Stimulated activated naive B cell treated with anti-CD40 and anti-IgM and Interleukin-4, amounts not matched to agents 10 μg/mL and 1 μg/mL and 100 μg/mL, for 72 hours (primary cell): ENCODE measurements around the gene OLAH.

Experiments
- ATAC-seq, 2 donors: fragments of 150-1000 bp; cut with Tn5 transposase; replicated peaks; 2 replicates each; pipeline ENCODE4 v1.10.0; 2021; ENCODE audit warnings: moderate library complexity in 1 of 2
- DNase-seq: peaks from one replicate; pipeline ENCODE4 v3.0.0; 2021
- H3K27ac Mint-ChIP-seq: one replicate; pipeline ENCODE4 v1.8.0; 2022; ENCODE audit warnings: mild to moderate bottlenecking, mixed read lengths
- H3K27me3 Mint-ChIP-seq, 2 donors: one replicate each; pipeline ENCODE4 v1.8.0; 2022; ENCODE audit warnings: mixed read lengths in 2 of 2
- H3K36me3 Mint-ChIP-seq, 2 donors: one replicate each; pipeline ENCODE4 v1.8.0; 2022; ENCODE audit warnings: mixed read lengths in 2 of 2, mild to moderate bottlenecking in 1 of 2
- H3K4me1 Mint-ChIP-seq, 2 donors: one replicate each; pipeline ENCODE4 v1.8.0; 2022; ENCODE audit warnings: mixed read lengths in 2 of 2, mild to moderate bottlenecking in 1 of 2
- H3K4me3 Mint-ChIP-seq, 2 donors: one replicate each; pipeline ENCODE4 v1.8.0; 2022; ENCODE audit warnings: mild to moderate bottlenecking in 2 of 2, mixed read lengths in 2 of 2, moderate library complexity in 1 of 2
- H3K9me3 Mint-ChIP-seq, 2 donors: one replicate each; pipeline ENCODE4 v1.8.0; 2022; ENCODE audit warnings: mixed read lengths in 2 of 2, mild to moderate bottlenecking in 1 of 2

Gene OLAH

DNA sequence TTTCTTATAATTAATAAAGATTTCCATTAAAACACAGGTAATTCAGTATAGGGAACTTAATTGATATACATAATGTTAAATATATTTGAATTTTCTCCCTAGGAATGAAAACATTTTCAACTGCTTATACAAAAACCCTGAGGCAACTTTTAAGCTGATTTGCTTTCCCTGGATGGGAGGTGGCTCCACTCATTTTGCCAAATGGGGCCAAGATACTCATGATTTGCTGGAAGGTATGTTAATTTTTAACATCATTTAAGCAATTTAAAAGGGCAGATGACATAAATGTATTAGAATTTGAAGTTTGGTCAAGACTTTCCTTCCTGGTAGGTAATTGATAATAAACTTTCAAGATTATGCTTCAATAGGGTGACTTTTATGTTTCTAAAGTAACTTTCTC is 5.8 kb downstream of the OLAH start:
- Mint-ChIP-seq H3K4me3 (no peak overlapping the region), H3K36me3 (no peaks in the 10 kb centered on the region), H3K27ac (no peak overlapping the region), H3K4me1 (peaks cover 2 to 11% of the 10 kb centered on the region in 2 donors), H3K27me3 (peaks cover 5 to 14% of the 10 kb centered on the region in 2 donors), H3K9me3 (no peaks in the 10 kb centered on the region)
- DNase-seq, result no peak
- no peak for ATAC-seq

DNA sequence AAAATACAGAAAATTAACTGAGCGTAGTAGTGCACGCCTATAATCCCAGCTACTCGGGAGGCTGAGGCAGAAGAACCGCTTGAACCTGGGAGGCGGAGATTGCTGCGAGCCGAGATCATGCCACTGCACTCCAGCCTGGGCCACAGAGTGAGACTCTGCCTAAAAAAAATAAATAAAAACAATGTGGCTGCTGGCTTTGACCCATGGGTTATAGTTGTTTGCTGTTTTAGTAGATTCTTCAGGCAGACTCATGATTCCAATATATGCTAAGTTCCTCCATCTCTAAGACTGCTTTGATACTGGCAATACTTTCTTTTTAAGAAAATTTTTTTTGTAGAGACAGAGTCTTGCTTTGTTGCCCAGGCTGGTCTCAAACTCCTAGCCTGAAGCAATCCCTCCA is 8.4 kb downstream of the OLAH start:
- Mint-ChIP-seq H3K4me3 (no peak overlapping the region), H3K36me3 (no peaks in the 10 kb centered on the region), H3K27ac (no peak overlapping the region), H3K4me1 (peaks cover 0 to 2% of the 10 kb centered on the region in 2 donors), H3K27me3 (peaks cover 7 to 19% of the 10 kb centered on the region in 2 donors), H3K9me3 (no peaks in the 10 kb centered on the region)
- ATAC-seq, result no peak
- DNase-seq, result no peak

DNA sequence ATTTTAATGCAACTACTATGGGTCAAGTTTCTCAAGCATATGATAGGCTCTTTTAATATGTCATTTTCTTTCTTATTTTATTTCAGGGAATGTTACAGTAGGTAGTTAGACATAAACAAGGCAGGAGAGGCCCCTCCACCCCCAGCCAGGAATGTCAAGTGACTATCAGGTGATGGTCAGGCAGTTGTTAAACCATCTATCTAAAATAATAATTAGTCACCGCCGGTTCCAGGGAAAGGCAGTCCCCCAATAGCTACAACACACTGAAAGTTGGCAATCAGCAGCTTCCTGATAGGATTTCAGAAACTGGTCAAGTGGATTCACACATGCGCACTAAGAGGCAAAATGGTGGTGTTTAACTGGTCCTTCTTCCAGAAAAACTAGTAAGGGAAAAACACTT is 9.3 kb downstream of the OLAH start:
- ATAC-seq, result no peak
- Mint-ChIP-seq H3K4me3 (no peak overlapping the region), H3K9me3 (no peaks in the 10 kb centered on the region)

DNA sequence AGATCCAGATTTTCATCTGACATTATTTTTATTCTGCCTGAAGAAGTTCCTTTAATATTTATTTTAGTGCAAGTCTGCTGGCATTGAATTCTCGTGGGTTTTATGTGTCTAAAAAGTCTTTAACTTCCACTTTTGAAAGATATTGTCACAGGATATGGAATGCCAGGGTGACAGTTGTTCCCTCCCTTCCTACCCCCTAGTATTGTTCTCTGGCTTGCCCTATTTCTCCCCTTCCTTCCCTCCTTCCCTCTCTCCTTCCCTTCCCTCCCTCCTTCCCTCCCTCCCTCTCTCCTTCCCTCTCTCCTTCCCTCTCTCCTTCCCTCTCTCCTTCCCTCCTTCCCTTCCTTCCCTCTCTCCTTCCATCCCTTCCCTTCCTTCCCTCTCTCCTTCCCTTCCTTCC is 14.9 kb downstream of the OLAH start:
- Mint-ChIP-seq H3K4me1 (no peaks in the 10 kb centered on the region), H3K27ac (no peak overlapping the region), H3K9me3 (peaks cover 8 to 10% of the 10 kb centered on the region in 2 donors), H3K36me3 (peaks cover 4 to 13% of the 10 kb centered on the region in 2 donors), H3K4me3 (no peak overlapping the region), H3K27me3 (peaks cover 18 to 30% of the 10 kb centered on the region in 2 donors)
- no peak for DNase-seq
- ATAC-seq, result no peak

More for the DNA sequence above, 9.3 kb downstream of the OLAH start:
- no peaks in the 10 kb centered on the region for H3K36me3 Mint-ChIP-seq
- H3K4me1 Mint-ChIP-seq, result peaks cover 0 to 2% of the 10 kb centered on the region in 2 donors
- DNase-seq, result no peak
- H3K27ac Mint-ChIP-seq, result no peak overlapping the region
- H3K27me3 Mint-ChIP-seq, result peaks cover 8 to 14% of the 10 kb centered on the region in 2 donors

DNA sequence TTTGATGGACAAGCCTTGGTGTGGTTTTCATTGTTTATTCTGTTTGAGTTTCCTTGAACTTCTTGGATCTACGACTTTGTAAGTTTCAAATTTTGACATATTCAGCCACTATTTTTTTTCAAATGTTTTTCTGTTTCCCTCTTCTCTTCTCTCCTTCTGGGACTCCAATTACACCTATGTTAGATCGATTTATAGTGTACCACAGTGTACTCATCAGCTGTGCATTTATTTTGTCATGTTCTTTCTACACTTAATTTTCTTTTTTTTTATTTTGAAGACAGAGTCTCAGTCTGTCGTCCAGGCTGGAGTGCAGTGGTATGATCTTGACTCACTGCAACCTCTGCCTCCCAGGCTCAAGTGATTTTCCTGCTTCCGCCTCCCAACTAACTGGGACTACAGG is 16.2 kb downstream of the OLAH start:
- DNase-seq (no peak), ATAC-seq (no peak)
- Mint-ChIP-seq H3K9me3 (peaks cover 10% of the 10 kb centered on the region in 2 donors), H3K4me3 (no peak overlapping the region), H3K36me3 (peaks cover 4 to 13% of the 10 kb centered on the region in 2 donors), H3K4me1 (no peaks in the 10 kb centered on the region), H3K27ac (no peak overlapping the region), H3K27me3 (peaks cover 22 to 37% of the 10 kb centered on the region in 2 donors)

DNA sequence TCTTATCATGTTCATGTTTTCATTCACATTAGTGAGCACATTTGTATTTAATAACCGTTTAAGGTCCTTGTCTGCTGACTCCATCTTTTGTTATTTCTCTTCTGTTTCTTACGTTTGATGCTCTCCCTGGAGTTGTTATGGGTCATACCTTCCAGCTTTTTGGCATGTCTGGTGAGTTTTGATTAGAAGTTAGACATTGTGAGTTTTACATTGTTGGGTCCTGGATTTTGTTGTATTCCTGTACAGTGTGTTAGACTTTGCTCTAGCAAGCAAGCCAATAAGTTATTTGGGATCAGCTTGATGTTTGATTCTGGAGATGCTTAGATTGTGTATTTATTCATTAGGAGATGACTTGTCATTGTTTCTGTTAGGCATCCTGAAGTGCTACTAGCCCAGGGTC is 16.9 kb downstream of the OLAH start:
- peaks cover 28 to 40% of the 10 kb centered on the region in 2 donors for H3K27me3 Mint-ChIP-seq
- peaks cover 13 to 14% of the 10 kb centered on the region in 2 donors for H3K9me3 Mint-ChIP-seq
- H3K27ac Mint-ChIP-seq, result no peak overlapping the region
- no peak for ATAC-seq
- H3K4me3 Mint-ChIP-seq, result no peak overlapping the region
- no peak for DNase-seq
- H3K4me1 Mint-ChIP-seq, result no peaks in the 10 kb centered on the region
- H3K36me3 Mint-ChIP-seq, result peaks cover 7 to 13% of the 10 kb centered on the region in 2 donors

DNA sequence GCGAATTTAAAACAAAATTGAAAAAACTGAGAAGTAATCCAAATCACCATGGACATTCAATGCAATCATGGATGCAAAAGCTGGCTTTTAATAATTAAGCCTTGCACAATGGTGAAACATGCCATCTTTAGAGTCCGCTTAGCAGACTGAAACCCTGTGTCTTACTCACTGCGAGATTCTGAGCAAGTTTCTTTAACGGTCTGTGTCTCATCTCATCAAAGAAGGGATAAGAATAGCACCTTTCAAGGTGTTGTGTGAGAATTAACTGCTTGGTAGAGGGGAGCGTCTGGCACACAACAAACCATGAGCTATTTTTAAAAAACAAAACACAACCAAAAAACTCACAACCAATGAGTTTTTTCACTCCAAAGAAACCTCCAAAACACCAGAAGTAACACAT is 23.4 kb downstream of the OLAH start:
- H3K36me3 Mint-ChIP-seq, result peaks cover under 1 to 3% of the 10 kb centered on the region in 2 donors
- H3K4me1 Mint-ChIP-seq, result no peaks in the 10 kb centered on the region
- DNase-seq, result no peak
- H3K4me3 Mint-ChIP-seq, result no peak overlapping the region
- H3K27me3 Mint-ChIP-seq, result peaks cover 14% of the 10 kb centered on the region in 2 donors
- no peak overlapping the region for H3K27ac Mint-ChIP-seq
- H3K9me3 Mint-ChIP-seq, result peaks cover 5 to 6% of the 10 kb centered on the region in 2 donors
- ATAC-seq, result no peak

DNA sequence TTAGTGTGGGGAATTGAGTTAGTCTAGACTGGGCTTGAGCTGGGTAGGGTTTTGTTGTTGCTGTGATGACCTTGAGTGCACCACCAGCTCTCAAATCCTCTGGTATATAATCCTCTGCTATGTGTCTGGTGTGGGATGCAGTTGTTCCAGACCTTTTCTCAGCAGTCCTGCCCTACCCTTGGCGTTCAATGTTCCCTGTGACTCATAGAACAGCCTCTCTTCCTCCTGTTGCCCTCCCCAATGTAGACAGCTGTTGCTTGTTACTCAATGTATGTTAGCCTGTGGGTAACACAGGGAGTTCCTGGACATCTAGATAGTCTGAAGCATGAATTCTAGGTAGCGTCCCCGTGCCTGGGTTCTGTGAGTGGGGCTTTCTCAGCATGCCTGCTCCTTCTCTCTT is 25.1 kb downstream of the OLAH start:
- no peak overlapping the region for H3K27ac Mint-ChIP-seq
- H3K4me1 Mint-ChIP-seq, result no peaks in the 10 kb centered on the region
- ATAC-seq (no peak), DNase-seq (no peak)
- H3K36me3 Mint-ChIP-seq, result peaks cover 3 to 6% of the 10 kb centered on the region in 2 donors
- H3K9me3 Mint-ChIP-seq, result peaks cover 6 to 9% of the 10 kb centered on the region in 2 donors
- no peak overlapping the region for H3K4me3 Mint-ChIP-seq
- H3K27me3 Mint-ChIP-seq, result peaks cover 14 to 17% of the 10 kb centered on the region in 2 donors

DNA sequence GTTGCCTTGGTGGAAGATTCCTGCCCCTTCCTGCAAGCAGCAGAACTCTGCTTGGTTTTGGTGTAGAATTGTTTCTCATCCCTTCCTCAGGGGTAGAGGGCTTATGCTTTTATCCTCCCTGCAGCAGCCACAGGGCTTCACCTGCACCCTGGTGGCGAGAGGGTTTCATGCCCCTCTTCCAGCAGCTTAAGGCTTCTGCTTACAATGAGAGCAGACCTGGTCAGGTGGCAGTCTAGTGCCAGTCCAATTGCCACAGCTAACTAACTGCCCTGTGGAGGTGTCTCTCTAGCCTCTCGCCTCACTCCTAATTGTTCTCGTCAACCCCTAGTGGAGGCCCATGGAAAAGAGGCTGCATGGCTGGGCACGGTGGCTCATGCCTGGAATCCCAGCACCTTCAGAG is 25.5 kb downstream of the OLAH start:
- H3K36me3 Mint-ChIP-seq, result peaks cover 3 to 6% of the 10 kb centered on the region in 2 donors
- no peak overlapping the region for H3K27ac Mint-ChIP-seq
- ATAC-seq (no peak), DNase-seq (no peak)
- H3K4me1 Mint-ChIP-seq, result no peaks in the 10 kb centered on the region
- H3K9me3 Mint-ChIP-seq, result peaks cover 5 to 9% of the 10 kb centered on the region in 2 donors
- H3K27me3 Mint-ChIP-seq, result peaks cover 11 to 19% of the 10 kb centered on the region in 2 donors
- H3K4me3 Mint-ChIP-seq, result no peak overlapping the region

DNA sequence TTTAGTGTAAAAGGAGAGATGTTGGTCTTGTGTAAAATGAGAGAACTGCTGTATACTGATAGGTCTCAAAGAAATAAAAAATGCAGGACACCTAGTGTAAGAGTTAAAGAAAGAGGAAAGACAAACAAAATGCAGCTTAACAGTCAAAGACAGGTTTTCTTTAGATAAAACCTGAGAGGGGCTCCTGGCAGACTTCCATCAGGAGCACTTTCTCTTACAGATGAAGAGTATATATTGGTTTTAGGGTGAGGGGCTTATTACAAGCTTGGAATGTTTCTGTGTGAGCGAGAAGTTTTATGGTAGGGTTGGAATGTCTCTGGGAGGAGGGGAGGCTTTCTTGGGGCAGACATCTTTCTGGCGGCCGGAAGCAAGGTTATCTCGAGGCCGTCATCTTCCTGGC is 28.6 kb downstream of the OLAH start:
- no peaks in the 10 kb centered on the region for H3K4me1 Mint-ChIP-seq
- H3K36me3 Mint-ChIP-seq, result peaks cover 0 to 6% of the 10 kb centered on the region in 2 donors
- no peak overlapping the region for H3K27ac Mint-ChIP-seq
- DNase-seq (no peak), ATAC-seq (no peak)
- peaks cover 0 to 11% of the 10 kb centered on the region in 2 donors for H3K27me3 Mint-ChIP-seq
- peaks cover 0 to 5% of the 10 kb centered on the region in 2 donors for H3K9me3 Mint-ChIP-seq
- no peak overlapping the region for H3K4me3 Mint-ChIP-seq

DNA sequence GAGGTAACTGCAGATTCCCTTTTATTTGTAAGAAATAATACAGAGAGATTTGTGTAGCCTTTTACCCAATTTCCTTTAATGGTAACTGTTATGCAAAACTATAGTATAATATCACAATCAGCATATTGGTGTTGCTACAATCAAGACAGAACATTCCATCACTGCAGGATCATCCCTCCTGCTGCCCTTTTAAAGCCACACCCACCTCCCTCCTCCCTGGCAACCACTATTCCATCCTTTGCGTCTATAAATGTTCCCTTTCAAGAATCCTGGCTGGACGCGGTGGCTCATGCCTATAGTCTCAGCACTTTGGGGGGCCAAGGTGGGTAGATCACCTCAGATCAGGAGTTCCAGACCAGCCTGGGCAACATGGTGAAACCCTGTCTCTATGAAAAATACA is 31.7 kb downstream of the OLAH start:
- H3K27me3 Mint-ChIP-seq, result peaks cover 0 to 7% of the 10 kb centered on the region in 2 donors
- peaks cover 0 to 6% of the 10 kb centered on the region in 2 donors for H3K36me3 Mint-ChIP-seq
- no peak for ATAC-seq
- peaks cover 0 to 5% of the 10 kb centered on the region in 2 donors for H3K9me3 Mint-ChIP-seq
- H3K27ac Mint-ChIP-seq, result no peak overlapping the region
- H3K4me3 Mint-ChIP-seq, result no peak overlapping the region
- H3K4me1 Mint-ChIP-seq, result no peaks in the 10 kb centered on the region
- no peak for DNase-seq

DNA sequence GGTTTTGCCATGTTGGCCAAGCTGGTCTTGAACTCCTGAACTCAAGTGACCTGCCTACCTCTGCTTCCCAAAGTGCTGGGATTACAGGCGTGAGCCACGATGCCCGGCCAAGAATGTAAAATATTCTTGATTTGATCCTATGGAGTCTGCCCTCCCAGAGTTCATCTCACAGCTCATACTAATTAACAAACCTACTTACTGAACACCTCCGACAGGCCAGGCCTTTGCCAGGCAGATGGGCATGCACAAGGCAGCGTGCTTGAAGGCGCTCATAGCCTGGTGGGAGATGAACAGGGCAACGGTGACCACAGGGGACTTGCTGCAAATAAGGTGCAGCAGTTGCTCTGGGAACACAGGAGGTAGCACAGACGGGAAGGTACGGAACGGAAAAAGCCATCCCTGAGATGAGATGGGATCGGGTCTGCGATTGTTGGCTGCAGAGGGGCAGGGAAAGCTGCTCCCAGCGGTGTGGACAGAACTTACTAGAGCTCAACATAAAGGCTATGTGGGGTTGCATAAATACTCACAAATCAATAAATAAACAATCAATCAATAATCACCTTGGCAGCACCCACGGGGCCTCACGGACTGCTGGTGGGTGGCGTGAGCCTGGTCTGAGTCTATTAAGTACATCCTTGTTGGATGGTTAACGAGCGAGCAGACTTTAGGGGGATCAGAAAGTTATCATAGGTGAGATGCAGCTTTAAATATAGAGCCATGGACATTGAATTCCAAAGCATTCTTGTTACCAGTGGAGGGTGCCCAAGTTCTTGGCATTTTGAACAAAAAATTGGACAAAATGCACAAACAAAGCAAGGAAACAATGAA is 40.1 kb downstream of the OLAH start:
- no peaks in the 10 kb centered on the region for H3K36me3 Mint-ChIP-seq
- no peak for ATAC-seq
- DNase-seq, result no peak
- H3K4me3 Mint-ChIP-seq, result peak overlapping the region in 1 of 2 donors; percentile 32
- H3K4me1 Mint-ChIP-seq, result peaks cover 0 to 3% of the 10 kb centered on the region in 2 donors
- H3K27me3 Mint-ChIP-seq, result no peaks in the 10 kb centered on the region
- no peak overlapping the region for H3K27ac Mint-ChIP-seq
- H3K9me3 Mint-ChIP-seq, result no peaks in the 10 kb centered on the region

DNA sequence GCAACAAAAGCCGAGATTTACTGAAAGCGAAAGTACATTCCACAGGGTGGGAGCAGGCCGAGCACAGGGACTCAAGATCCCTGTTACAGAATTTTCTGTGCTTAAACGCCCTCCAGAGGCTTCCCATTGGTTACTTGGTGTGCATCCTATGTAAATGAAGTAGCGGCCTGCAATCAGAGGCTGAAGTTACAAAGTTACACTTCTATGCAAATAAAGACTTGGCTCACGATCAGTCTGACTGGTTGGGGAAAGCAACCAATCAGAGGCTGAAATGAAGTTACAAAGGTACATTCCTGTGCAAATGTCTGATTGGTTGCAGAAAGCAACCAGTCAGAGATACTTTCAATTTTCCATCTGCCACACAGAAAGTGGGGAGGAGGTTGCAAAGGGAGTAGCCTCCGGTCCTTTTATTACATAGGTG is 40.8 kb downstream of the OLAH start:
- DNase-seq, result no peak
- ATAC-seq, result no peak
- Mint-ChIP-seq H3K36me3 (no peaks in the 10 kb centered on the region), H3K27ac (no peak overlapping the region), H3K9me3 (no peaks in the 10 kb centered on the region), H3K27me3 (no peaks in the 10 kb centered on the region), H3K4me3 (peak overlapping the region in 1 of 2 donors; percentile 32), H3K4me1 (peaks cover 0 to 3% of the 10 kb centered on the region in 2 donors)

DNA sequence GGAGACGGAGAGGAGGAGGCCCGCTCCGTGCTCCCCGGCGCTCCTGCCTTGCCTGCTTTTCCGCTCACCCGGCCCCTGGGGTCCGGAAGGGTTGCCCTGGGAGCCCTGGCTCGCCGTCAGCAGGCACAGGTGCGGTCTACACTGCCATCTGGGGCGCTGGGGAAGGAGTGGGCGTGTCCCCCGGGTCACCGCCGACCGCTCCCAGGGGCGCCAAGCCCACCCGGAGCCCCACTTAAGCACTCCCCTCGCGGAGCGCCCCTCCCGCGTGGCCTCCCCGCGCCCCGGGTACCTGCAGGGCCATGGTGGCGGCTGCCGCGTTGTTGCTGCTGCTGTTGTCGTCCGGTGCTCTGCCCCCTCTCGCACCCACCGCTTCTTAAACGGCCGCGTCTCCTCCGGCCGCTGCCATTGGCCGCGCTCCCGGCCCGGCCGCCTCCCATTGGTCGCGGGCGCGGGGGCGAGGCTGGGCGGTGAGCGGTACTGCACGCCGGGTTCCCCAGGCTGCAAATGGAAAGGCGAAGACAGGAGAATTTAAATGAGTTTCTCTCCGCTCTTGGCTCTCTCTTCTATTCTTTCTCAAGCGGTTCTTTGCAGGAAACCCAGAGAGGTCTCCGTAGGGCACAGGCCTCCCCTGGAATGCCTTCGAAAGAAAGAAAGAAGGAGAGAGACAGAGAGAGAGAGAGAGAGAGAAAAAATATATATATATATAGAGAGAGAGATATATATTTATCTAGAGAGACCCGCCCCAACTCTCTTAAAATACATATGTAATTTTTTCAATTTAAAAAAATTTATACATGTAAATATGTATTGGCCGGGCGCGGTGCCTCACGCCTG is 44.9 kb downstream of the OLAH start, which contains the start of gene ACBD7:
Gene ACBD7, minus strand, starts transcription at position 349 of the 834 bp plus-strand sequence. Its CDS starts 48 bp downstream, at position 301.
- H3K36me3 Mint-ChIP-seq, result no peaks in the 10 kb centered on the region
- H3K4me3 Mint-ChIP-seq, result peak within 1 kb of the TSS; percentile 78 to 86
- H3K9me3 Mint-ChIP-seq, result peaks cover 0 to 5% of the 10 kb centered on the region in 2 donors
- ATAC-seq (peak; percentile 100), DNase-seq (peak; percentile 71)
- peaks cover 0 to 3% of the 10 kb centered on the region in 2 donors for H3K4me1 Mint-ChIP-seq
- H3K27ac Mint-ChIP-seq, result no peak within 1 kb of the TSS
- H3K27me3 Mint-ChIP-seq, result peaks cover 0 to 5% of the 10 kb centered on the region in 2 donors
